GM19099 (cell line): ENCODE data around the gene FAM133A.

ENCODE experiments used
- POLR2A ChIP-seq: IDR thresholded peaks from 3 replicates; pipeline ENCODE4 v1.6.1; 2011; ENCODE audit warnings: low read depth; ENCODE audit not compliant: insufficient read length; ENCODE audit errors: extremely low read depth

Gene FAM133A

DNA sequence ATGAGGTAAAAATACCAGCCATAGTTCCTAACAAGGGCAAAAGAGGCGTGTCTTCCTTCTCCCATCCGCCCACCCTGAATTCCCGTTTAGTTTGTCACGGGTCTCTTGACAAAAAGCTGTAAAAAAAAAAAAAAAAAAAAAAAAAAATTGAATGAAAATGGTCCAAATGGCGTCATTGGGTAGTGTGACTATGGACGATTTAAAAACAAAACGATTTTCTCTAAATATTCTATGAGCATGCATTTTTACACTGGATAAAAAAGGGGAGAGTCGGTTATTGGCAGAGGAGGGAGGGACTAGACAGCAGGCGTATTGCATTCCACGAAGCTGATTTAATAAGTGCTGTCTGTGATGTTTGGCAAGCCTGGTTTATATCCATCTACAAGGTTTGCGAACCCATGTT lies at the start of gene FAM133A:
TSS of gene FAM133A (plus strand) at position 338 of the 403 bp plus-strand sequence. CDS start 35,214 bp downstream, outside the sequence.
- TF ChIP-seq POLR2A: no peak

- no peak for TF ChIP-seq POLR2A
These were observed 36.4 kb upstream of the FAM133A start for GRCh38 chrX:93637591-93637990.

DNA sequence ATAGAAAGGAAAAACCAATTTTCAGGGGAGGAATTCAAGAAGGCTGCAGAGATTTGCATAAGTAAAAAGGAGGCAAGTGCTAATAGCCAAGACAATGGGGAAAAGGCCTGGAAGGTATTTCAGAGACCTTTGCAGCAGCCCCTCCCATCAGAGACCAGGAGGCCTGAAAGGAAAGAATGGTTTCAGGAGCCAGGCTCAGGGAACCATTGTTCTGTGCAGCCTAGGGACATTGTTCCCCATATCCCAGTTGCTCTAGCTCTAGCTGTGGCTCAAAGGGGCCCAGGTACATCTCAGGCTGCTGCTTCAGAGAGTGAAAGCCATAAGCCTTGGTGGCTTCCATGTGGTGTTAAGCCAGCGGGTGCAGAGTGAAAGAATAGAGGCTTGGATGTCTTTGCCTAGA lies 24.6 kb upstream of the FAM133A start:
- no peak for TF ChIP-seq POLR2A

DNA sequence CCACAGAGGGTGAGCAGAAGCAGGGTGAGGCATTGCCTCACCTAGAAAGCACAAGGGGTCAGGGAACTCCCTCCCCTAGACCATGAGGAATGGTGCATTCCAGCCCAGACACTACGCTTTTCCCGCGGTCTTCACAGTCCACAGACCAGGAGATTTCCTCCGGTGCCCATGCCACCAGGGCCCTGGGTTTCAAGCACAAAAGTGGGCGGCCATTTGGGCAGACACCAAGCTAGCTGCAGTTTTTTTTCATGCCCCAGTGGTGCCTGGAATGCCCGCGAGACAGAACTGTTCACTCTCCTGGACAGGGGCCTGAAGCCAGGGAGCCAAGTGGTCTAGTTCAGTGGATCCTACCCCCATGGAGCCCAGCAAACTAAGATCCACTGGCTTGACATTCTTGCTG lies 13.4 kb upstream of the FAM133A start:
- TF ChIP-seq POLR2A: no peak

DNA sequence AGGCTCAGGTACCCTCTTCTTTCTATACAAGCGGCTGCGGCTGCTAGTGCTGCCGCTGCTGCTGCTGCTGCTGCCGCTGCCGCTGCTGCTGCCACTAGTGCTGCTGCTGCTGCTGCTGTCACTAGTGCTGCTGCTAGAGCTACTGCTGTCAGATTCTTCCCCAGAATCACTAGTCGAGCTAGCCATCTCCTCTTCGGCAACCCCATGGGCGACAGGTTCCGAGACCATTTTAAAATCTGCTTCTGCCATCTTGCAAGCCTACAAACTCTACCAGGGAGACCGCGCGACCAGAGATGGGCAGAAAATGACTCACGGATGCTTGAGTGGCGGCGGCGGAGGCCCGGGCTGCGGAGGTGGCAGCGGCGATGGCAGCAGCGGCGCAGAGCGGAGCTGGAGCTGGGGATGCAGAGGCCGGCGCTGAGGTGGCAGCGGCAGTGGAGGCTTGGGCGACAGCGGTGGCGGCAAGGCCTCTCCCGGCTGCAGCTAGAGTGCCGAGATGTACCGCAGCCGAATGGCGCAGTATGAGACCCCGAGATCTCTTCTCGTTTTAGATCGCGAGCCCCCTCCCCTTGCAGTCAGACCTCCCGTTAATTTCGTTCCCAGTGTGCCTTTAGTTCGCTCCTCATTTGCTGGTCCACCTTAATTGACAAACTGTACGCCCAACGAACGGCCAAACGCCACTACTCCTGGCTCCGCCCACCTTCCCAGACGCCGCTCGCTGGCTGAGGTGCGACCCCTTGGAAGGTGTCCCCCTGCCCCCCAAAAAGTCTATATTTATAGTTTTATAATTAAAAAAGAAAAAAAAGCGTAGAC lies 744 bp upstream of the FAM133A start, which contains the start of gene NAP1L3:
TSS of gene NAP1L3 (minus strand) at position 523 of the 813 bp plus-strand sequence. CDS start at position 249, 274 bp downstream.
- TF ChIP-seq POLR2A: no peak

DNA sequence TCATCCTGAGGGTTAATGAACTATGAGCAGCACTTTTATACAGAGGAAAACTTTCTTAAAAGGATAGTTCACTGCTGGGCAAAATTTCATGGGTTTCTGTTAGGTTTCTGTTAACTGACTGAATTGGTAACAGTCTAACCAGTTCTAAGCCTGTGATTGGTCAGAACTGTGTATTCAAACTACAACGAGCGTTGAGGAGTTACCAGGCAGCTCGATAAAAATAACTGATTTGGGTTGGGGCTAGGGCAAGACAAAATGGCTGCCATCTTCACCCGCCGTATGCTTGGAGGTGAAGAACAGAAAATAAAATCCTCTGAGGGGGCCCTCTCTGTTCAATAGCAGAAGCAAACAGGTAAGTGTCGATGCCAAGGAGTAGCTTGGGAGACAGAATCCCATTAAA lies 22.0 kb downstream of the FAM133A start:
- TF ChIP-seq POLR2A: no peak

DNA sequence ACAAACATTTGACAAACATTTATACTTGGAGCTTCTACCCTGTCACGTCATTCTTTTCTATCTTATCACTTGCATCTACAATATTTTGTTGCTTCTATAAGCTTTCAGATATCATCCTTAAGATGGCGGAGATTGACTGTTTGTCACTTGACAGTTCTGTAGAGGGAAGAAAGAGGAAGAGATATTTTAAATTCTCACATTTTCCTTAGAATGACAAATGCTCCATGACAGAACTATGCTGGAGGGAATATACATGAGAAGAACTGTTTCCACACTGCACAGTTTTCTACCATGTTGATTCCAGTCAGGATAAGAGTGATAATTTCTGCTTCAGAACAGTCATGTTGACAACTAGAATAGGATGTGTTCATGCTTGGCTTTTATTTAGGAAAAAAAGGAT lies 29.7 kb downstream of the FAM133A start:
- TF ChIP-seq POLR2A: no peak

DNA sequence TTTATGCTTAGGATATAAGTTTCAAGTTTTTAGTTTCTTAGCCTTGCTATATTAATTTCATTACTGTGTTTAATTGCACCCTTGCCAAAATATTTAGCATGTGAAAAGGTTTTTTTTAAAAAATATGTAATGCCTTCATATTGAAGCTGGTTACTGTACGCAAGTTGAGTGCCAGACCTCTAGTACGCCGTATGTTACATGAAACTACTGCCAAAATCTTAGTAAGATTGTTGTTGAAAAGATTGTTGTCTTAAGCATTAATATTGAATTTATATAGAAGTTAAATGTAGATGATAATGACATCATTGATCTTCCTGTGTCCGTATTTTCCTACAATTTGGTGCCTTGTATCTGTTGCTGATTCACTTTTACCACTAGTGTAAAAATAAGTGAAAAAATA lies 37.1 kb downstream of the FAM133A start:
- no peak for TF ChIP-seq POLR2A

DNA sequence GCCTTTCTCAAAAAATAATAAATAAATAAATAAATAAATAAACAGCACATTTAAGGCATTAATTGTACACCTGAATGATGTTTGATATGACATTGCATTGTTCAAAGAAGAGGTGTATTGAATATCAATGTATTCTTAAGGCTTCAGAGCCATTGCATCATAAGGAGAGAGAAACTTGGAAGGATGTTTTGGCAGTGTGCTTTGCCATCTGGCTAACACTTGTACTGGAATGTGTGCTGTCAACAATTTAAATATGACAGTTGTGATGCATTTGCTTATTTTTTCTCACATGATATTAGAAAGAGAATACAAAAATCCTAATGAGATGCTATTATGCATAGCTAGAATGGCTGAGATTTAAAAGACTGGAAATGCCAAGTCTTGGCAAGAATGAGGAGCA lies 67.8 kb downstream of the FAM133A start:
- TF ChIP-seq POLR2A: no peak

DNA sequence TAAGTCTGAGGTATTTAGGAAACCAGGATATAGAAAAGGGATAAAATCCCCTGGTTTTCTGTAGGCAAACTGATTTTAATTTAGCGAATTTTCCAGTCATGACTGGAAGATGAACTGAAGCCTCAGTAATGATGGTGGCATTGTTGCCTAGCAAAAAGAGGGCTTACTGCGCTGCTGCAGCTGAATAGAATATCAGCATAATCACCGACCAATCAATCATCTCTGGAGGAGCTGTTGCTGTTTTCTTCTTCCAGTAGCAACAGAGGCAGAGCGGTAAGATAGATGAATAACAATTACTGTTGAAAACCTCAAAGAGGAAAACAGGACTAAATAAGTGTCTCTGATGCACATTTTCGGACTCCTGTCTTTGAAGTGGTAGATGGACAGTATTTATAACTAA lies 86.2 kb downstream of the FAM133A start:
- TF ChIP-seq POLR2A: no peak
